Esophagus squamous epithelium (tissue), 4 donors: Measurements from ENCODE around the gene HACD4.

Source experiments
- CTCF ChIP-seq, 6 experiments: fragments of 450-650 bp in 4 of 6; fragments of 200-600 bp in 2 of 6; sonication (generic) in 2 of 6; IDR thresholded peaks; one replicate each; pipeline ENCODE4 v1.5.1; 2016 to 2019; ENCODE audit warnings: antibody characterized with exemption in 6 of 6, mild to moderate bottlenecking in 4 of 6, moderate library complexity in 4 of 6
- POLR2A ChIP-seq, 4 donors: fragments of 450-650 bp; IDR thresholded peaks; one replicate each; pipeline ENCODE4 v1.6.1; 2017; ENCODE audit warnings: antibody characterized with exemption in 4 of 4, mild to moderate bottlenecking in 4 of 4, moderate library complexity in 3 of 4

GRCh38 chr9:20984506-20984905 is 46.9 kb downstream of the HACD4 start:
- TF ChIP-seq POLR2A (IDR thresholded peaks at IDR 0.05) (no peak), CTCF (IDR thresholded peaks at IDR 0.05) (no peak)
